Upper lobe of left lung (tissue), 4 donors: ENCODE results near the gene C14orf119.

Source experiments
- EP300 ChIP-seq, 4 donors: sonication (generic); formaldehyde crosslinking; IDR thresholded peaks; one replicate each; pipeline ENCODE4 v1.5.1; 2017; ENCODE audit warnings: antibody characterized with exemption in 4 of 4, control low read depth in 2 of 4
- TF ChIP-seq, protein P1 (sequence below), 6 experiments: fragments of 450-650 bp in 4 of 6; fragments of 200-600 bp in 2 of 6; sonication (generic) in 2 of 6; IDR thresholded peaks; one replicate each; pipeline ENCODE4 v1.5.1; 2016 to 2019; ENCODE audit warnings: antibody characterized with exemption in 6 of 6

DNA sequence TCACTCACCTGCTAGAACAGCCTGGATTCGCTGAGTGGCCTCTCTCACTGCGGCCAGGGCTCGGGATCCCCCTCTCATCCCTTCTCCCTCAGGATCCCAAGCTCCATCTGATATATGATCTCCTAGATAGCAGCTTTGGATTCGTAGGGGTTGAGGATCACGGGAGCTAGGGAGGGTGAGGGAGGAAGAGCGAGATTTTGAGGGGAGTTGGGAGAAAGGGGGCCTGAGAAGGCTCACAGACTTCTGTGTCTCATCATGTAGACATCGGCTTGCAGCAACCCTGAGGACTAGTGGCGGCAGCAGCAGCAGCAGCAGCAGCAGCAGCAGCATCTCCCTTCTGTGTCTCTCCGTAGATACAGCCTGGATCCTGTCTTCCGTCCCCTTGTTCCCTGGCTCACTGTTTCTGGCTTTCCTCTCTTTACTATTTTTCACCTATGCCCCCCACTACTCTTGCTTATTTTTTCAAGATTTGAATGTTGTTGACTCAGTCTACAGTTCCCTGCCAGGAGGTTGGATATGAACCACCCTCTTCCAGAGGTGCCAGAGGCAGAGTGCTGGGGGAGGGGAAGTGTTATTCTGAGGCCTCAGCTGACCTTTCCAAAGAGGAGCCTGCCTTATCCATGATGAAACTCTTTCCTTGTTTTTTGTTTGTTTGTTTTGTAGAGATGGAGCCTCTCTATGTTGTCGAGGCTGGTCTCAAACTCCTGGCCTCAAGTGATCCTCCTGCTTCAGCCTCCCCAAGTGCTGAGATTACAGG, 9.5 kb downstream of the C14orf119 start, which contains the start of gene CIROP:
- TF ChIP-seq, protein P1, sequence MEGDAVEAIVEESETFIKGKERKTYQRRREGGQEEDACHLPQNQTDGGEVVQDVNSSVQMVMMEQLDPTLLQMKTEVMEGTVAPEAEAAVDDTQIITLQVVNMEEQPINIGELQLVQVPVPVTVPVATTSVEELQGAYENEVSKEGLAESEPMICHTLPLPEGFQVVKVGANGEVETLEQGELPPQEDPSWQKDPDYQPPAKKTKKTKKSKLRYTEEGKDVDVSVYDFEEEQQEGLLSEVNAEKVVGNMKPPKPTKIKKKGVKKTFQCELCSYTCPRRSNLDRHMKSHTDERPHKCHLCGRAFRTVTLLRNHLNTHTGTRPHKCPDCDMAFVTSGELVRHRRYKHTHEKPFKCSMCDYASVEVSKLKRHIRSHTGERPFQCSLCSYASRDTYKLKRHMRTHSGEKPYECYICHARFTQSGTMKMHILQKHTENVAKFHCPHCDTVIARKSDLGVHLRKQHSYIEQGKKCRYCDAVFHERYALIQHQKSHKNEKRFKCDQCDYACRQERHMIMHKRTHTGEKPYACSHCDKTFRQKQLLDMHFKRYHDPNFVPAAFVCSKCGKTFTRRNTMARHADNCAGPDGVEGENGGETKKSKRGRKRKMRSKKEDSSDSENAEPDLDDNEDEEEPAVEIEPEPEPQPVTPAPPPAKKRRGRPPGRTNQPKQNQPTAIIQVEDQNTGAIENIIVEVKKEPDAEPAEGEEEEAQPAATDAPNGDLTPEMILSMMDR (IDR thresholded peaks at IDR 0.05) = no peak
- TF ChIP-seq EP300 (IDR thresholded peaks at IDR 0.05) = no peak
